Endothelial cell (in vitro differentiated cells): ENCODE measurements around the gene DYNC2I2. TPM values are rescaled to one million over a fixed set of nuclear protein-coding genes. Genes with fewer than 3 reads are reported as not detected.
"Not testable (repeated sequence)": the region's sequence is repeated elsewhere in the genome, so short reads cannot be mapped to it uniquely, and the experiment has no call there.

ENCODE experiments used
- DNase-seq: peaks from one replicate; pipeline ENCODE4 v3.0.0; 2021; ENCODE audit warnings: low spot score
- H3K27ac Mint-ChIP-seq: one replicate; pipeline ENCODE4 v1.8.0; 2021; ENCODE audit warnings: mixed read lengths, inconsistent platforms; ENCODE audit not compliant: unreplicated experiment
- H3K27me3 Mint-ChIP-seq: one replicate; pipeline ENCODE4 v1.8.0; 2021; ENCODE audit warnings: mild to moderate bottlenecking, moderate library complexity, mixed read lengths, inconsistent platforms; ENCODE audit not compliant: unreplicated experiment
- H3K36me3 Mint-ChIP-seq: one replicate; pipeline ENCODE4 v1.8.0; 2021; ENCODE audit warnings: mild to moderate bottlenecking, low read depth, mixed read lengths, inconsistent platforms; ENCODE audit not compliant: unreplicated experiment
- H3K4me1 Mint-ChIP-seq: one replicate; pipeline ENCODE4 v1.8.0; 2021; ENCODE audit warnings: mild to moderate bottlenecking, mixed read lengths, inconsistent platforms; ENCODE audit not compliant: unreplicated experiment
- H3K4me3 Mint-ChIP-seq: one replicate; pipeline ENCODE4 v1.8.0; 2021; ENCODE audit warnings: mild to moderate bottlenecking, mixed read lengths, inconsistent platforms; ENCODE audit not compliant: unreplicated experiment
- H3K9me3 Mint-ChIP-seq: one replicate; pipeline ENCODE4 v1.8.0; 2021; ENCODE audit warnings: mixed read lengths, inconsistent platforms; ENCODE audit not compliant: unreplicated experiment
- CTCF ChIP-seq: fragments of 200-600 bp; sonication (generic); IDR thresholded peaks from one replicate; pipeline ENCODE4 v1.5.0; 2021; ENCODE audit warnings: antibody characterized with exemption; ENCODE audit not compliant: unreplicated experiment
- total RNA-seq: library from RNA; stranded (reverse); fragmentation: NEBNext Ultra II Directional; extraction: Animal tissue kit (Norgen Biotek cat#: 25700); gene quantifications from one replicate; pipeline ENCODE4 v1.2.1, GENCODE V29; 2021; ENCODE audit not compliant: unreplicated experiment

DYNC2I2 gene
- total RNA-seq, 1 donor from 2014 or later = 35.4 TPM

DNA sequence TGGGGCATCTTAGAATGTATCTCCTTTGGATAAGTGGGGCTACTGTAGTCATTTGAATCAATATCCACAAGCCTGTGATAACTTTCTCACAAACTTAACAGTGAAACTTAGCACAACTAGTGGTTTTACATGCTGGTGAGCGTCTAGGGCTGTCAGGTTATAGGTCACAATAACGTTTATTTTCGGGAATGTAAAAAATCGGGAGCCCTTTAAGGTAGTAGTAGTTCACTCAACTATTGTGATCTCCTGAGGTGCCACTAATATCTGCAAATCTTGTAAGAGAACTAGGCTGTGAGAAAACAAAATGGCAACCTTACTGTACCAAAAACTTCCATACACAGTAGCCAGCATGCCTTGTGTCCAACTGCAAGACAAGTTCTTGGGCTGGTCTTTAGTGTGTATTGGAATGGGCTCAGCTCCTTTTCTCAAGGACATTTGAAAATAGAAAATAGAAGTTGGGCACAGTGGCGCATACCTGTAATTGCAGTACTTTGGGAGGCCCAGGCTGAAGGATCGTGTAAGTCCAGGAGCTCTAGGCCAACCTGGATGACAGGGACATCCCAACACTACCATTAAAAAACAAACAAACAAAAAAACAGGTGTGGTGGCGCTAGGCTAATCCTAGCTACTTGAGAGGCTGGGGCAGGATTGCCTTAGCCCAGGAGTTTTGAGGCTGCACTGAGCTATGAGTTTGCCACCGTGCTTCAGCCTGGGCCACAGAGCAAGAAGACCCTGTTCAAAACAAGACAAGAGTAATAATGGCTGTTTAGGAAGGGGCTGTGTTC lies 40.5 kb upstream of the DYNC2I2 start:
- Mint-ChIP-seq H3K9me3 (no peaks in the 10 kb centered on the region), H3K4me1 (no peaks in the 10 kb centered on the region), H3K27ac (no peak overlapping the region), H3K36me3 (peaks cover 17% of the 10 kb centered on the region), H3K27me3 (peaks cover 2% of the 10 kb centered on the region), H3K4me3 (no peak overlapping the region)
- no peak for TF ChIP-seq CTCF
- DNase-seq = no peak

GRCh38 chr9:128694344-128694743 lies 37.7 kb upstream of the DYNC2I2 start:
- DNase-seq = no peak
- TF ChIP-seq CTCF = no peak
- H3K9me3 Mint-ChIP-seq = no peaks in the 10 kb centered on the region
- H3K36me3 Mint-ChIP-seq = peaks cover 29% of the 10 kb centered on the region
- H3K27ac Mint-ChIP-seq = no peak overlapping the region
- no peak overlapping the region for H3K4me3 Mint-ChIP-seq
- peaks cover 15% of the 10 kb centered on the region for H3K4me1 Mint-ChIP-seq
- peaks cover 4% of the 10 kb centered on the region for H3K27me3 Mint-ChIP-seq

DNA sequence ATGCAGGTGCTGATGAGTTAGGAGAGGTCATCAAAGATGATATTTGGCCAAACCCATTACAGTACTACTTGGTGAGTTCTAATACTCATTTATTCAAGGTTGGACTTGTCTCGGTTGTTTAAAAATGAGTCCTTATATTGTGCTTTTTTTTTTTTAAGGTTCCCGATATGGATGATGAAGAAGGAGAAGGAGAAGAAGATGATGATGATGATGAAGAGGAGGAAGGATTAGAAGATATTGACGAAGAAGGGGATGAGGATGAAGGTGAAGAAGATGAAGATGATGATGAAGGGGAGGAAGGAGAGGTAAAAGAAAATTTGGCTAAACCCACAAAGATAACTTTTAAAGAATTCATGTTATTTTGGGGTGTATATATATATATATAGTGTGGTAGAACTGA lies 37.1 kb upstream of the DYNC2I2 start:
- Mint-ChIP-seq H3K36me3 (peaks cover 29% of the 10 kb centered on the region), H3K4me1 (peaks cover 15% of the 10 kb centered on the region), H3K4me3 (peak overlapping the region; percentile 73), H3K27ac (peak overlapping the region; percentile 43)
- H3K27me3 Mint-ChIP-seq, DNase-seq, H3K9me3 Mint-ChIP-seq: not testable (repeated sequence)

DNA sequence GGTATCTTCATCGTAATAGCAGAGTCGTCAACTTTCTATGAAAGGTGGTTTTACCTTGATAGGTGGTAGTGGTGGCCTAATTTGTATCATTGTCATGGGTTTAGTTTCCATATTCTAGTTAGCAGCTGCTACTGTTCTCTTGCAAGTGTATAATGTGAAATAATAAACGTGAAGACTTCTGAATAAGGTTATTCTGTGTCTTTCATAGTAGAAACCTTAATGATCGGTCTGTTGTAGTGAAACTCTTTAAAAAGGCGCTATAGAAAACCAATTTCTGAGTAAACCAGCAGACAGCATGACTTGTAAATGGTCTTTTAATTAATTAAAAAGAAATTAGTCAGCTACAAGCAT lies 34.0 kb upstream of the DYNC2I2 start:
- Mint-ChIP-seq H3K27me3 (peaks cover 5% of the 10 kb centered on the region), H3K27ac (peak overlapping the region; percentile 97), H3K9me3 (no peaks in the 10 kb centered on the region), H3K4me1 (peaks cover 27% of the 10 kb centered on the region), H3K36me3 (peaks cover 24% of the 10 kb centered on the region), H3K4me3 (peak overlapping the region; percentile 100)
- no peak for TF ChIP-seq CTCF
- DNase-seq = no peak

DNA sequence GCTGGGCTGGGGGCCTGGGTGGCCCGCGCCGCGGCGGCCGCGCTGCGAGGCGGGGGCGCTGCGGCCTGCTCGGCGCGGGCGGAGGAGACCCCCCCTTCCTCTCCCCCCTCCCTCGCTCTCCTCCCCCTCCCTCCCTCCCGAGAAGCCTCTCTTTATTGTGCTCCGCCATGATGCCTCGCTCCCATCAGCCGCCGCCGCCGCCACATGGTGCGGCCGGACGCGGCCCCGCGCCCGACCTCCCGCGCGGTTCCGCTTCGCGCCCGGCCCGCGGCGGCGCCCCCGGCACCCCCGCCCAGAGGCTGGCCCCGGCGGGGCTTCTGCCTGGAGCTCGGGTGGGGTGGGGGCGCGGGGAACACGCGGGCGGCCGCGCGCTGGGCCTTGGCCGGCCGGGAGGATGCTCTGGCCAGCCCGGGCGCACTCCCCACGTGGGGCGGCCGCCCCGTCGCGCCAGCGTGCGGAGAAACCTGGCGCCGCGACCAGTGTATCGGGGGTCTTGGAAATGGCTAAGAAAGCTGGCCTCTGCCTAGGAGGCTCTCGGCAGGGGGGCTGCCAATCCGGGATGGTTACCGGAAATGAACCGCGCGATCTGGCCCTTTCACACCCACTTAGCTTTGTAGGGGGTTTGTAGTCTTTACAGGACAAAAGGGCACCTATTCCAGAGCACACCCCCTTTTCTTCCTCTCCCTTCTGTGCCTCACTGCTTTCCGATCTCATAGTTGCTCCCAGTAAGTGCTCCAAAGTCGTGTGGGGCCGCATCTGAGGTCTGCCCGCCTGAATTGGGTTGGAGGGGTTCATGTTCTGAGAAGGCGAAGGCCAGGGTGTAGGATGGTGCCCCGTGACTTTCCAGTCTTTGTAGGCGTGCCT lies 33.4 kb upstream of the DYNC2I2 start:
- peaks cover 32% of the 10 kb centered on the region for H3K4me1 Mint-ChIP-seq
- H3K27ac Mint-ChIP-seq = peak overlapping the region; percentile 97
- DNase-seq = peak; percentile 41
- peaks cover 5% of the 10 kb centered on the region for H3K27me3 Mint-ChIP-seq
- H3K36me3 Mint-ChIP-seq = peaks cover 24% of the 10 kb centered on the region
- H3K4me3 Mint-ChIP-seq = peak overlapping the region; percentile 100
- H3K9me3 Mint-ChIP-seq = no peaks in the 10 kb centered on the region
- no peak for TF ChIP-seq CTCF
